ENCODE results near the gene SRP19. TPM values are rescaled to one million over a fixed set of nuclear protein-coding genes. Genes with fewer than 3 reads are reported as not detected.

Gene SRP19
- polyA plus RNA-seq, 4 donors, result 56.3 to 93.7 (median 76.3) TPM

- DNase-seq (no peak), FAIRE-seq (no peak)
- H3K27me3 ChIP-seq (ENCODE audit: control insufficient read depth in 3 of 3, insufficient read depth in 3 of 3, low read length in 3 of 3), result no peaks in the 10 kb centered on the region
- H3K9me3 ChIP-seq (ENCODE audit: control insufficient read depth in 2 of 2, insufficient read depth in 1 of 2, low read depth in 1 of 2, low read length in 1 of 2), result no peaks in the 10 kb centered on the region
- peaks cover 0 to 25% (median 0%) of the 10 kb centered on the region in 3 donors for H3K36me3 ChIP-seq (ENCODE audit: control insufficient read depth in 3 of 3, insufficient read depth in 2 of 3, low read depth in 1 of 3, low read length in 3 of 3)
- WGBS, 3 donors, result 94 to 96% (median 95%) methylated on average over 2 of the region's 2 CpGs
- H3K27ac ChIP-seq (ENCODE audit: low read depth in 1 of 3, low read length in 2 of 3), result no peak overlapping the region
- H3K4me3 ChIP-seq (ENCODE audit: low read depth in 1 of 3, low read length in 3 of 3), result no peak overlapping the region
- H3K4me1 ChIP-seq (ENCODE audit: control insufficient read depth in 3 of 3, insufficient read depth in 2 of 3, low read depth in 1 of 3, low read length in 2 of 3), result peaks cover 2 to 7% (median 4%) of the 10 kb centered on the region in 3 donors
Measured at GRCh38 chr5:112917453-112917995, 56.4 kb downstream of the SRP19 start.

GRCh38 chr5:112918136-112918535, 57.0 kb downstream of the SRP19 start:
- DNase-seq, result no peak
- no peak for FAIRE-seq
- Histone ChIP-seq H3K4me3 (ENCODE audit: low read depth in 1 of 3, low read length in 3 of 3) (no peak overlapping the region), H3K27me3 (ENCODE audit: control insufficient read depth in 3 of 3, insufficient read depth in 3 of 3, low read length in 3 of 3) (no peaks in the 10 kb centered on the region), H3K9me3 (ENCODE audit: control insufficient read depth in 2 of 2, insufficient read depth in 1 of 2, low read depth in 1 of 2, low read length in 1 of 2) (no peaks in the 10 kb centered on the region), H3K27ac (ENCODE audit: low read depth in 1 of 3, low read length in 2 of 3) (no peak overlapping the region), H3K36me3 (ENCODE audit: control insufficient read depth in 3 of 3, insufficient read depth in 2 of 3, low read depth in 1 of 3, low read length in 3 of 3) (peaks cover 0 to 25% (median 0%) of the 10 kb centered on the region in 3 donors), H3K4me1 (ENCODE audit: control insufficient read depth in 3 of 3, insufficient read depth in 2 of 3, low read depth in 1 of 3, low read length in 2 of 3) (peaks cover 3 to 8% (median 4%) of the 10 kb centered on the region in 3 donors)
- 84 to 90% (median 87%) methylated on average over 3 of the region's 3 CpGs for WGBS, 3 donors

- FAIRE-seq (no peak), DNase-seq (no peak)
- Histone ChIP-seq H3K4me1 (ENCODE audit: control insufficient read depth in 3 of 3, insufficient read depth in 2 of 3, low read depth in 1 of 3, low read length in 2 of 3) (peaks cover 3 to 8% (median 4%) of the 10 kb centered on the region in 3 donors), H3K27me3 (ENCODE audit: control insufficient read depth in 3 of 3, insufficient read depth in 3 of 3, low read length in 3 of 3) (no peaks in the 10 kb centered on the region), H3K27ac (ENCODE audit: low read depth in 1 of 3, low read length in 2 of 3) (no peak overlapping the region), H3K9me3 (ENCODE audit: control insufficient read depth in 2 of 2, insufficient read depth in 1 of 2, low read depth in 1 of 2, low read length in 1 of 2) (no peaks in the 10 kb centered on the region), H3K36me3 (ENCODE audit: control insufficient read depth in 3 of 3, insufficient read depth in 2 of 3, low read depth in 1 of 3, low read length in 3 of 3) (peaks cover 0 to 25% (median 0%) of the 10 kb centered on the region in 3 donors), H3K4me3 (ENCODE audit: low read depth in 1 of 3, low read length in 3 of 3) (no peak overlapping the region)
- 69 to 87% (median 87%) methylated on average over 1 of the region's 1 CpG for WGBS, 3 donors
Measured at GRCh38 chr5:112918679-112919078, 57.6 kb downstream of the SRP19 start.

Other genes with a start within 250 kb of the SRP19 start
- gene APC, start 123.4 kb upstream of the SRP19 start, polyA plus RNA-seq, result 10 to 100 TPM in 3 of 4 donors, 1 to 10 TPM in 1; 8.0 to 31.3 (median 16.8) TPM
- gene REEP5, start 60.9 kb downstream of the SRP19 start, polyA plus RNA-seq, result 10 to 100 TPM; 27.3 to 69.4 (median 37.5) TPM
- gene DCP2, start 115.5 kb downstream of the SRP19 start, polyA plus RNA-seq, result 10 to 100 TPM in 1 of 4 donors, 1 to 10 TPM in 3; 5.6 to 19.5 (median 8.0) TPM